DOHH2 (cell line): Measurements from ENCODE around the gene SERINC5.

Experiments used
- H3F3A ChIP-seq: fragments of 200-600 bp; sonication (generic), shearing (Covaris generic); 2 replicates; pipeline ENCODE4 v1.6.0; 2016; ENCODE audit warnings: antibody characterized with exemption, mild to moderate bottlenecking; ENCODE audit not compliant: control insufficient read depth, insufficient read depth
- H3K27ac ChIP-seq: fragments of 200-600 bp; sonication (generic); 2 replicates; pipeline ENCODE4 v1.5.1; 2014; ENCODE audit warnings: low read depth, mild to moderate bottlenecking, low read length, moderate library complexity
- H3K27me3 ChIP-seq: fragments of 200-600 bp; sonication (generic); 2 replicates; pipeline ENCODE4 v1.6.1; 2014; ENCODE audit warnings: mild to moderate bottlenecking, low read length, mixed read lengths; ENCODE audit not compliant: control insufficient read depth
- H3K36me3 ChIP-seq: fragments of 200-600 bp; sonication (generic); 2 replicates; pipeline ENCODE4 v1.6.1; 2014; ENCODE audit warnings: mild to moderate bottlenecking, low read length, moderate library complexity, mixed read lengths; ENCODE audit not compliant: control insufficient read depth
- H3K4me1 ChIP-seq: fragments of 200-600 bp; sonication (generic); 2 replicates; pipeline ENCODE4 v1.6.1; 2014; ENCODE audit warnings: mild to moderate bottlenecking, low read length, mixed read lengths; ENCODE audit not compliant: control insufficient read depth
- H3K4me2 ChIP-seq: fragments of 200-600 bp; sonication (generic); 2 replicates; pipeline ENCODE4 v1.6.0; 2014; ENCODE audit warnings: mild to moderate bottlenecking, low read length, moderate library complexity
- H3K4me3 ChIP-seq: fragments of 200-600 bp; sonication (generic); 2 replicates; pipeline ENCODE4 v1.5.1; 2014; ENCODE audit warnings: mild to moderate bottlenecking, low read length, mixed read lengths
- H3K79me2 ChIP-seq: fragments of 200-600 bp; sonication (generic); 2 replicates; pipeline ENCODE4 v1.6.1; 2014; ENCODE audit warnings: mild to moderate bottlenecking, low read length, mixed read lengths; ENCODE audit not compliant: control insufficient read depth
- H3K9me2 ChIP-seq: fragments of 200-600 bp; sonication (generic); replicated peaks from 2 replicates; pipeline ENCODE4 v1.6.1; 2014; ENCODE audit warnings: mild to moderate bottlenecking, low read length, mixed read lengths; ENCODE audit not compliant: control insufficient read depth
- H3K9me3 ChIP-seq: fragments of 200-600 bp; sonication (generic); 2 replicates; pipeline ENCODE4 v1.6.1; 2014; ENCODE audit warnings: antibody characterized with exemption, low read length, mixed read lengths; ENCODE audit not compliant: control insufficient read depth, insufficient read depth
- H4K20me1 ChIP-seq: fragments of 200-600 bp; sonication (generic); 2 replicates; pipeline ENCODE4 v1.6.0; 2014; ENCODE audit warnings: low read depth, mild to moderate bottlenecking, antibody characterized with exemption, low read length, moderate library complexity; ENCODE audit not compliant: control insufficient read depth, insufficient read depth
- CTCF ChIP-seq: fragments of 200-600 bp; sonication (generic); IDR thresholded peaks from one replicate; pipeline ENCODE4 v1.5.1; 2014; ENCODE audit warnings: antibody characterized with exemption, mild to moderate bottlenecking, low read depth, low read length; ENCODE audit not compliant: poor library complexity, severe bottlenecking
- EZH2phosphoT487 ChIP-seq: fragments of 200-600 bp; sonication (generic); IDR thresholded peaks from 2 replicates; pipeline ENCODE4 v1.6.1; 2017; ENCODE audit warnings: borderline replicate concordance, mild to moderate bottlenecking, antibody characterized with exemption, low read length, moderate library complexity, mixed read lengths

The SERINC5 gene

GRCh38 chr5:80127116-80127552 is 128.7 kb downstream of the SERINC5 start:
- H3K9me2 ChIP-seq: no peaks in the 10 kb centered on the region
- H3K4me1 ChIP-seq: peaks cover 10% of the 10 kb centered on the region
- H4K20me1 ChIP-seq: no peaks in the 10 kb centered on the region
- no peak overlapping the region for H3K4me2 ChIP-seq
- TF ChIP-seq EZH2phosphoT487 (no peak), CTCF (no peak)
- no peaks in the 10 kb centered on the region for H3K79me2 ChIP-seq
- no peaks in the 10 kb centered on the region for H3K36me3 ChIP-seq
- H3K4me3 ChIP-seq: no peak overlapping the region
- no peaks in the 10 kb centered on the region for H3F3A ChIP-seq
- no peak overlapping the region for H3K27ac ChIP-seq
- no peaks in the 10 kb centered on the region; the same call in 1 of the 2 replicates for H3K9me3 ChIP-seq
- H3K27me3 ChIP-seq: 0 out of 2 replicates have a peak, but pooled peaks cover 4% of the 10 kb centered on the region

GRCh38 chr5:80125962-80126480 is 129.8 kb downstream of the SERINC5 start:
- Histone ChIP-seq H3F3A (no peaks in the 10 kb centered on the region), H3K9me2 (no peaks in the 10 kb centered on the region), H3K79me2 (no peaks in the 10 kb centered on the region), H3K4me2 (no peak overlapping the region), H3K9me3 (no peaks in the 10 kb centered on the region; the same call in 1 of the 2 replicates), H3K27ac (no peak overlapping the region), H4K20me1 (no peaks in the 10 kb centered on the region), H3K27me3 (0 out of 2 replicates have a peak, but pooled peaks cover 4% of the 10 kb centered on the region), H3K4me1 (peaks cover 10% of the 10 kb centered on the region), H3K36me3 (no peaks in the 10 kb centered on the region), H3K4me3 (no peak overlapping the region)
- TF ChIP-seq EZH2phosphoT487 (no peak), CTCF (no peak)

- H3F3A ChIP-seq: no peaks in the 10 kb centered on the region
- H3K27me3 ChIP-seq: 0 out of 2 replicates have a peak, but pooled peaks cover 4% of the 10 kb centered on the region
- H3K4me2 ChIP-seq: no peak overlapping the region
- no peaks in the 10 kb centered on the region; the same call in 1 of the 2 replicates for H3K9me3 ChIP-seq
- no peaks in the 10 kb centered on the region for H3K36me3 ChIP-seq
- TF ChIP-seq CTCF (no peak), EZH2phosphoT487 (no peak)
- H3K9me2 ChIP-seq: no peaks in the 10 kb centered on the region
- peaks cover 10% of the 10 kb centered on the region for H3K4me1 ChIP-seq
- H4K20me1 ChIP-seq: no peaks in the 10 kb centered on the region
- no peak overlapping the region for H3K4me3 ChIP-seq
- H3K79me2 ChIP-seq: no peaks in the 10 kb centered on the region
- H3K27ac ChIP-seq: no peak overlapping the region
These were observed 130.6 kb downstream of the SERINC5 start for GRCh38 chr5:80125022-80125961.
